Ovary (tissue), 3 donors: ENCODE data around the gene NEK11.

ENCODE experiments used
- POLR2A ChIP-seq: fragments of 450-650 bp; IDR thresholded peaks from one replicate; pipeline ENCODE4 v1.6.1; 2017; ENCODE audit warnings: antibody characterized with exemption, mild to moderate bottlenecking, moderate library complexity
- TF ChIP-seq, protein P1 (sequence below), 3 donors: fragments of 450-650 bp in 2 of 3; fragments of 200-600 bp in 1 of 3; IDR thresholded peaks; one replicate each; pipeline versions ENCODE4 v1.5.1 to v1.8.0; 2016 to 2022; ENCODE audit warnings: antibody characterized with exemption in 3 of 3, mild to moderate bottlenecking in 1 of 3
- donor health status: DM: no; HTN: no; CAD: no.

- TF ChIP-seq, protein P1, sequence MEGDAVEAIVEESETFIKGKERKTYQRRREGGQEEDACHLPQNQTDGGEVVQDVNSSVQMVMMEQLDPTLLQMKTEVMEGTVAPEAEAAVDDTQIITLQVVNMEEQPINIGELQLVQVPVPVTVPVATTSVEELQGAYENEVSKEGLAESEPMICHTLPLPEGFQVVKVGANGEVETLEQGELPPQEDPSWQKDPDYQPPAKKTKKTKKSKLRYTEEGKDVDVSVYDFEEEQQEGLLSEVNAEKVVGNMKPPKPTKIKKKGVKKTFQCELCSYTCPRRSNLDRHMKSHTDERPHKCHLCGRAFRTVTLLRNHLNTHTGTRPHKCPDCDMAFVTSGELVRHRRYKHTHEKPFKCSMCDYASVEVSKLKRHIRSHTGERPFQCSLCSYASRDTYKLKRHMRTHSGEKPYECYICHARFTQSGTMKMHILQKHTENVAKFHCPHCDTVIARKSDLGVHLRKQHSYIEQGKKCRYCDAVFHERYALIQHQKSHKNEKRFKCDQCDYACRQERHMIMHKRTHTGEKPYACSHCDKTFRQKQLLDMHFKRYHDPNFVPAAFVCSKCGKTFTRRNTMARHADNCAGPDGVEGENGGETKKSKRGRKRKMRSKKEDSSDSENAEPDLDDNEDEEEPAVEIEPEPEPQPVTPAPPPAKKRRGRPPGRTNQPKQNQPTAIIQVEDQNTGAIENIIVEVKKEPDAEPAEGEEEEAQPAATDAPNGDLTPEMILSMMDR (IDR thresholded peaks at IDR 0.05) = no peak
- no peak for TF ChIP-seq POLR2A
Measured at GRCh38 chr3:130992344-130992743, 34.3 kb upstream of the NEK11 start.
